GM18526 (cell line): ENCODE measurements around the gene IRS4.

Source experiments
- POLR2A ChIP-seq: IDR thresholded peaks from 3 replicates; pipeline ENCODE4 v1.6.1; 2011; ENCODE audit not compliant: insufficient read length; ENCODE audit errors: extremely low read depth

The IRS4 gene

DNA sequence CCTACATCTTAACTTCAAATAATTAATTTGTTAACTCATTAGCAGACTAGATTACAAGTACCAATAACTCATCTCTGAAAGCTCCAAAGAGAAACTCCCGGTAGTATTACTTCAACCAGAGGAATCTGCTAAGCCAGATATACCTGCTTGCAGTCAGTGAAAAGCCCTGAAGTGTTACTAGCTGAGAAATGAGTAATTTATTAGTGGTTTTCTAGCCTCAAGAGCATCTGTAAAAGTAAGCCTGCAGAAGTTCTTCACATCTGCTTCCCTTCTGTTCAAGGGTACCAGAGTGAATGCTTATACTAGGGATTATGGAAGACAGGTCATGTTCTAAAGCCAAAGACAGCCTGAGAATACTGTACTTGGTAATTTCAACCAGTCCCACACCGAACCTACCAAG is 34.7 kb downstream of the IRS4 start:
- TF ChIP-seq POLR2A, result no peak

DNA sequence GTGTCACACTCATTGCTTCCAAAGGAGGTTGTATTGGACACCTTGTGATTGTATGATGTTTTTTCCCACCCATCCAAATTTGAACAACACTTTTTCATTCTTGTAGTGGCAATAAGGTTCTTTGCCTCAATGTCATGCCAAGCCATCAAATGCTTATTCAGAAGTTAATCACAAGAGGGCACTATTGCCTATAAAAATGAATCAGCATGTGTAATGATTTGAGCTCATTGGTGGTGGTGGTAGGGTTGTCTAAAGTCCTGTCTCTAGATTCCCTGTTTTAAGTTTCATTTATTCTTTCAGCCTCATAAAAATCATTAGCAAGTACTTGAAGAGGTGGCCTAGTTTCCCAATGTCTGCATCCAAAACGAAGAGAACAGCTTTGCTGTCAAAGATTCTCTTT is 37.0 kb downstream of the IRS4 start:
- no peak for TF ChIP-seq POLR2A

DNA sequence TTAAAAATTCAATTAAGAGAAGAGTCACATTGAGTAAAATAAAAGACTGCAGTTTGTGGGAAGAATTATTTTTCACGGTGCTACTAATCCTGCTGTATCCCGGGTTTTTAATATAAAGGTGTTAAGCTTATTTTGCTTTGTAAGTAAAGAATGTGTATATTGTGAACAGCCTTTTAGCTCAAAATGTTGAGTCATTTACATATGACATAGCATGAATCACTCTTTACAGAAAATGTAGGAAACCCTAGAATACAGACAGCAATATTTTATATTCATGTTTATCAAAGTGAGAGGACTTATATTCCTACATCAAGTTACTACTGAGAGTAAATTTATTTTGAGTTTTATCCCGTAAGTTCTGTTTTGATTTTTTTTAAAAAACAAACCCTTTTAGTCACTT is 39.7 kb downstream of the IRS4 start:
- no peak for TF ChIP-seq POLR2A
